ENCODE measurements around the gene SFMBT2. TPM values are rescaled to one million over a fixed set of nuclear protein-coding genes. Genes with fewer than 3 reads are reported as not detected.
"Not testable (repeated sequence)": the region's sequence is repeated elsewhere in the genome, so short reads cannot be mapped to it uniquely, and the experiment has no call there.

Gene SFMBT2
- total RNA-seq, 1 experiment from 2014 or later = 4.0 TPM

- no peak for DNase-seq (ENCODE audit: extremely low read depth, low read depth)
Measured at GRCh38 chr10:7403620-7404019, 7.2 kb downstream of the SFMBT2 start.

GRCh38 chr10:7401782-7402181 lies 9.1 kb downstream of the SFMBT2 start:
- DNase-seq (ENCODE audit: extremely low read depth, low read depth) = no peak

- no peak for DNase-seq (ENCODE audit: extremely low read depth, low read depth)
Measured at GRCh38 chr10:7401156-7401555, 9.7 kb downstream of the SFMBT2 start.

GRCh38 chr10:7400068-7400715 lies 10.6 kb downstream of the SFMBT2 start:
- DNase-seq (ENCODE audit: extremely low read depth, low read depth) = no peak

- no peak for DNase-seq (ENCODE audit: extremely low read depth, low read depth)
Measured at GRCh38 chr10:7399533-7399932, 11.3 kb downstream of the SFMBT2 start.

- DNase-seq (ENCODE audit: extremely low read depth, low read depth) = no peak
Measured at GRCh38 chr10:7397049-7398035, 13.5 kb downstream of the SFMBT2 start.

- DNase-seq (ENCODE audit: extremely low read depth, low read depth) = not testable (repeated sequence)
Measured at GRCh38 chr10:7392301-7392700, 18.5 kb downstream of the SFMBT2 start.

- DNase-seq (ENCODE audit: extremely low read depth, low read depth) = no peak
Measured at GRCh38 chr10:7391748-7392147, 19.1 kb downstream of the SFMBT2 start.

GRCh38 chr10:7390689-7391110 lies 20.1 kb downstream of the SFMBT2 start:
- DNase-seq (ENCODE audit: extremely low read depth, low read depth) = not testable (repeated sequence)

GRCh38 chr10:7389844-7390243 lies 21.0 kb downstream of the SFMBT2 start:
- no peak for DNase-seq (ENCODE audit: extremely low read depth, low read depth)

GRCh38 chr10:7389346-7389745 lies 21.5 kb downstream of the SFMBT2 start:
- no peak for DNase-seq (ENCODE audit: extremely low read depth, low read depth)

- no peak for DNase-seq (ENCODE audit: extremely low read depth, low read depth)
Measured at GRCh38 chr10:7388602-7389001, 22.2 kb downstream of the SFMBT2 start.

- not testable (repeated sequence) for DNase-seq (ENCODE audit: extremely low read depth, low read depth)
Measured at GRCh38 chr10:7388149-7388548, 22.7 kb downstream of the SFMBT2 start.

GRCh38 chr10:7385114-7385513 lies 25.7 kb downstream of the SFMBT2 start:
- no peak for DNase-seq (ENCODE audit: extremely low read depth, low read depth)

- no peak for DNase-seq (ENCODE audit: extremely low read depth, low read depth)
Measured at GRCh38 chr10:7383442-7383841, 27.4 kb downstream of the SFMBT2 start.

GRCh38 chr10:7380704-7381241 lies 30.1 kb downstream of the SFMBT2 start:
- no peak for DNase-seq (ENCODE audit: extremely low read depth, low read depth)

GRCh38 chr10:7378602-7379403 lies 32.0 kb downstream of the SFMBT2 start:
- DNase-seq (ENCODE audit: extremely low read depth, low read depth) = no peak

GRCh38 chr10:7377614-7378248 lies 33.1 kb downstream of the SFMBT2 start:
- no peak for DNase-seq (ENCODE audit: extremely low read depth, low read depth)

- DNase-seq (ENCODE audit: extremely low read depth, low read depth) = no peak
Measured at GRCh38 chr10:7374795-7375194, 36.0 kb downstream of the SFMBT2 start.

GRCh38 chr10:7373039-7373438 lies 37.8 kb downstream of the SFMBT2 start:
- DNase-seq (ENCODE audit: extremely low read depth, low read depth) = no peak
